ENCODE results near the gene FZR1. TPM values are rescaled to one million over a fixed set of nuclear protein-coding genes. Genes with fewer than 3 reads are reported as not detected.

FZR1 gene
- polyA plus RNA-seq, 2 of the 4 experiments (the other 2 are of a cell fraction): 13.9 to 18.1 TPM

DNA sequence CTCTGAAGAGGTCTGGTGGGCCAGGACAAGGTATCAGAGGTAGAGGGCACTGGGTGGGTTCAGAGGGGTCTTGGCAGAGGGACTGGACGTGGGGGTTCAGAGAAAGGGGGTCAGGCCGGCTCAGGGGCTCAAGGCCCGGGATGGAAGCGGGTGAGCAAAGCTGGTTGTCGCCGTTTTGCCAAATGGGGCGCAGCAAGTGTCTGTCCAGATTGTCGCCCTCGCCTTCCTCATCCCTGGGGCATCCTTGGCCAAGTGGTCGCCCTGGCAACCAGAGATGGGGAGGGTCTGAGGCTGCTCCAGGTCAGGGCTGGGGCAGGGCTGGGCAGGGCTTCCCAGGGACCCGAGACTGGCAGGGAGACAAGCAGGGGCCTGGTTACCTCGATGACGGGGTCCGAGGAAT, 12.5 kb upstream of the FZR1 start:
- CTCF ChIA-PET: interaction anchor here (2.3 to 5.0 kb wide), 2 partner anchors 9 to 20 kb away, joined by 10 to 27 read pairs; no protein-coding TSS in a partner anchor
- Histone ChIP-seq H3K27ac (no peak overlapping the region), H3K4me2 (no peak overlapping the region), H3K9me3 (no peaks in the 10 kb centered on the region), H3K4me3 (no peak overlapping the region), H3K4me1 (no peaks in the 10 kb centered on the region)
- ATAC-seq: peak in 1 of 2 experiments; percentile 36; a peak in 1 of 6 replicates
- no peak for FAIRE-seq
- 93% methylated on average over 7 of the region's 14 CpGs for WGBS (ENCODE audit: missing lambda C conversion rate)
- POLR2A ChIA-PET: no interaction called here
- TF ChIP-seq RCOR1 (IDR thresholded peaks at IDR 0.05; ENCODE audit: low read depth, low read length) (no peak), ESRRA (IDR thresholded peaks at IDR 0.05; ENCODE audit: borderline replicate concordance, low read length) (no peak), CBX8 (IDR thresholded peaks at IDR 0.05) (no peak), ZSCAN20 (CRISPR knock-in tag; IDR thresholded peaks at IDR 0.05) (no peak), TP53 (CRISPR knock-in tag; IDR thresholded peaks at IDR 0.05) (no peak), RARB (CRISPR knock-in tag; IDR thresholded peaks at IDR 0.05) (no peak), FOSB (CRISPR knock-in tag; IDR thresholded peaks at IDR 0.05) (no peak), FOSL2 (IDR thresholded peaks at IDR 0.05) (no peak), FOSL2 (CRISPR knock-in tag; IDR thresholded peaks at IDR 0.05) (no peak), NFE2L2 (conservative IDR thresholded peaks at IDR 0.05; ENCODE audit: low read length) (no peak), CEBPB (IDR thresholded peaks at IDR 0.05) (no peak)
- TF ChIP-seq, protein P1, sequence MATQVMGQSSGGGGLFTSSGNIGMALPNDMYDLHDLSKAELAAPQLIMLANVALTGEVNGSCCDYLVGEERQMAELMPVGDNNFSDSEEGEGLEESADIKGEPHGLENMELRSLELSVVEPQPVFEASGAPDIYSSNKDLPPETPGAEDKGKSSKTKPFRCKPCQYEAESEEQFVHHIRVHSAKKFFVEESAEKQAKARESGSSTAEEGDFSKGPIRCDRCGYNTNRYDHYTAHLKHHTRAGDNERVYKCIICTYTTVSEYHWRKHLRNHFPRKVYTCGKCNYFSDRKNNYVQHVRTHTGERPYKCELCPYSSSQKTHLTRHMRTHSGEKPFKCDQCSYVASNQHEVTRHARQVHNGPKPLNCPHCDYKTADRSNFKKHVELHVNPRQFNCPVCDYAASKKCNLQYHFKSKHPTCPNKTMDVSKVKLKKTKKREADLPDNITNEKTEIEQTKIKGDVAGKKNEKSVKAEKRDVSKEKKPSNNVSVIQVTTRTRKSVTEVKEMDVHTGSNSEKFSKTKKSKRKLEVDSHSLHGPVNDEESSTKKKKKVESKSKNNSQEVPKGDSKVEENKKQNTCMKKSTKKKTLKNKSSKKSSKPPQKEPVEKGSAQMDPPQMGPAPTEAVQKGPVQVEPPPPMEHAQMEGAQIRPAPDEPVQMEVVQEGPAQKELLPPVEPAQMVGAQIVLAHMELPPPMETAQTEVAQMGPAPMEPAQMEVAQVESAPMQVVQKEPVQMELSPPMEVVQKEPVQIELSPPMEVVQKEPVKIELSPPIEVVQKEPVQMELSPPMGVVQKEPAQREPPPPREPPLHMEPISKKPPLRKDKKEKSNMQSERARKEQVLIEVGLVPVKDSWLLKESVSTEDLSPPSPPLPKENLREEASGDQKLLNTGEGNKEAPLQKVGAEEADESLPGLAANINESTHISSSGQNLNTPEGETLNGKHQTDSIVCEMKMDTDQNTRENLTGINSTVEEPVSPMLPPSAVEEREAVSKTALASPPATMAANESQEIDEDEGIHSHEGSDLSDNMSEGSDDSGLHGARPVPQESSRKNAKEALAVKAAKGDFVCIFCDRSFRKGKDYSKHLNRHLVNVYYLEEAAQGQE (IDR thresholded peaks at IDR 0.05): no peak
- TF ChIP-seq, protein P2, sequence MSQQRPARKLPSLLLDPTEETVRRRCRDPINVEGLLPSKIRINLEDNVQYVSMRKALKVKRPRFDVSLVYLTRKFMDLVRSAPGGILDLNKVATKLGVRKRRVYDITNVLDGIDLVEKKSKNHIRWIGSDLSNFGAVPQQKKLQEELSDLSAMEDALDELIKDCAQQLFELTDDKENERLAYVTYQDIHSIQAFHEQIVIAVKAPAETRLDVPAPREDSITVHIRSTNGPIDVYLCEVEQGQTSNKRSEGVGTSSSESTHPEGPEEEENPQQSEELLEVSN (IDR thresholded peaks at IDR 0.05; ENCODE audit: borderline replicate concordance, low read depth): no peak
- DNase-seq (ENCODE audit: low read depth in 1 of 2, low spot score in 1 of 2): no peak

DNA sequence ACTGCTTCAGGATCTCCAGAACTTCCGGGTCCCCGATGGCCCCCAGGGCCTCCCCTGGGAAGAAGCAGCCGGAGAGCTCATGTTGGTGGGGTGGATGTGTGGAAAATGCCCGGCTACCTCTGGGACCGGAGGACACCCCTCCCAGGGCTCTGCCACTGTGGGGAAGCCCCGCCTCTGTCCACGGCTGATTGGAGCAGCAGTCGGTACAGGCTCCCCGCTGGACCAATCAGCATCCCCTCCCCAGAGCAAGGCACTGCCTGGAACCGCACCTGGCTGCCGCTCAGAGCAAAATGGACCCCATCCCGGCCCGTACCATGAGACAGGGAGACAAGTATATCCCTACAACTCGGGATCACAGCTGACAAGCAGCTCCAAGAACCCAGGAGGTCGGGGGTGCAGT, 12.1 kb upstream of the FZR1 start:
- Histone ChIP-seq H3K4me2 (no peak overlapping the region), H3K27ac (no peak overlapping the region), H3K4me1 (peaks cover 1% of the 10 kb centered on the region; the same call in 1 of the 3 replicates), H3K4me3 (no peak overlapping the region), H3K9me3 (no peaks in the 10 kb centered on the region)
- ChIA-PET POLR2A (no interaction called here), CTCF (interaction anchor here (1.1 to 5.0 kb wide), 4 partner anchors 9 to 168 kb away, joined by 4 to 27 read pairs (median 8); no protein-coding TSS in a partner anchor)
- DNase-seq (ENCODE audit: low read depth in 1 of 2, low spot score in 1 of 2): peak in 1 of 2 experiments; percentile 80
- WGBS (ENCODE audit: missing lambda C conversion rate): 87% methylated on average over 8 of the region's 15 CpGs
- ATAC-seq: peak; percentile 83 to 93
- no peak for FAIRE-seq
- TF ChIP-seq FOSB (CRISPR knock-in tag; IDR thresholded peaks at IDR 0.05) (no peak), POLR2A (IDR thresholded peaks at IDR 0.05; ENCODE audit: low read length) (no peak), MAFK (IDR thresholded peaks at IDR 0.05; ENCODE audit: partially characterized antibody) (no peak), HEYL (CRISPR knock-in tag; IDR thresholded peaks at IDR 0.05) (no peak), RNF2 (IDR thresholded peaks at IDR 0.05; ENCODE audit: borderline replicate concordance, low read depth) (no peak), GATA3 (IDR thresholded peaks at IDR 0.05; ENCODE audit: borderline replicate concordance) (no peak), KDM1A (IDR thresholded peaks at IDR 0.05; ENCODE audit: low read depth) (no peak), SMC3 (IDR thresholded peaks at IDR 0.05) (no peak), JUN (IDR thresholded peaks at IDR 0.05) (no peak), ZSCAN20 (CRISPR knock-in tag; IDR thresholded peaks at IDR 0.05) (no peak), PHF8 (IDR thresholded peaks at IDR 0.05; ENCODE audit: borderline replicate concordance, low read depth) (no peak), TFCP2L1 (CRISPR knock-in tag; IDR thresholded peaks at IDR 0.05) (no peak)
- TF ChIP-seq, protein P3, sequence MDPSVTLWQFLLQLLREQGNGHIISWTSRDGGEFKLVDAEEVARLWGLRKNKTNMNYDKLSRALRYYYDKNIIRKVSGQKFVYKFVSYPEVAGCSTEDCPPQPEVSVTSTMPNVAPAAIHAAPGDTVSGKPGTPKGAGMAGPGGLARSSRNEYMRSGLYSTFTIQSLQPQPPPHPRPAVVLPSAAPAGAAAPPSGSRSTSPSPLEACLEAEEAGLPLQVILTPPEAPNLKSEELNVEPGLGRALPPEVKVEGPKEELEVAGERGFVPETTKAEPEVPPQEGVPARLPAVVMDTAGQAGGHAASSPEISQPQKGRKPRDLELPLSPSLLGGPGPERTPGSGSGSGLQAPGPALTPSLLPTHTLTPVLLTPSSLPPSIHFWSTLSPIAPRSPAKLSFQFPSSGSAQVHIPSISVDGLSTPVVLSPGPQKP (IDR thresholded peaks at IDR 0.05; ENCODE audit: low read depth, low read length): no peak
- TF ChIP-seq, protein P4, sequence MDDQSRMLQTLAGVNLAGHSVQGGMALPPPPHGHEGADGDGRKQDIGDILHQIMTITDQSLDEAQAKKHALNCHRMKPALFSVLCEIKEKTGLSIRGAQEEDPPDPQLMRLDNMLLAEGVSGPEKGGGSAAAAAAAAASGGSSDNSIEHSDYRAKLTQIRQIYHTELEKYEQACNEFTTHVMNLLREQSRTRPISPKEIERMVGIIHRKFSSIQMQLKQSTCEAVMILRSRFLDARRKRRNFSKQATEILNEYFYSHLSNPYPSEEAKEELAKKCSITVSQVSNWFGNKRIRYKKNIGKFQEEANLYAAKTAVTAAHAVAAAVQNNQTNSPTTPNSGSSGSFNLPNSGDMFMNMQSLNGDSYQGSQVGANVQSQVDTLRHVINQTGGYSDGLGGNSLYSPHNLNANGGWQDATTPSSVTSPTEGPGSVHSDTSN (IDR thresholded peaks at IDR 0.05): no peak
- TF ChIP-seq, protein P5, sequence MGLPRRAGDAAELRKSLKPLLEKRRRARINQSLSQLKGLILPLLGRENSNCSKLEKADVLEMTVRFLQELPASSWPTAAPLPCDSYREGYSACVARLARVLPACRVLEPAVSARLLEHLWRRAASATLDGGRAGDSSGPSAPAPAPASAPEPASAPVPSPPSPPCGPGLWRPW (IDR thresholded peaks at IDR 0.05): no peak
- TF ChIP-seq, protein P6, sequence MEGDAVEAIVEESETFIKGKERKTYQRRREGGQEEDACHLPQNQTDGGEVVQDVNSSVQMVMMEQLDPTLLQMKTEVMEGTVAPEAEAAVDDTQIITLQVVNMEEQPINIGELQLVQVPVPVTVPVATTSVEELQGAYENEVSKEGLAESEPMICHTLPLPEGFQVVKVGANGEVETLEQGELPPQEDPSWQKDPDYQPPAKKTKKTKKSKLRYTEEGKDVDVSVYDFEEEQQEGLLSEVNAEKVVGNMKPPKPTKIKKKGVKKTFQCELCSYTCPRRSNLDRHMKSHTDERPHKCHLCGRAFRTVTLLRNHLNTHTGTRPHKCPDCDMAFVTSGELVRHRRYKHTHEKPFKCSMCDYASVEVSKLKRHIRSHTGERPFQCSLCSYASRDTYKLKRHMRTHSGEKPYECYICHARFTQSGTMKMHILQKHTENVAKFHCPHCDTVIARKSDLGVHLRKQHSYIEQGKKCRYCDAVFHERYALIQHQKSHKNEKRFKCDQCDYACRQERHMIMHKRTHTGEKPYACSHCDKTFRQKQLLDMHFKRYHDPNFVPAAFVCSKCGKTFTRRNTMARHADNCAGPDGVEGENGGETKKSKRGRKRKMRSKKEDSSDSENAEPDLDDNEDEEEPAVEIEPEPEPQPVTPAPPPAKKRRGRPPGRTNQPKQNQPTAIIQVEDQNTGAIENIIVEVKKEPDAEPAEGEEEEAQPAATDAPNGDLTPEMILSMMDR (IDR thresholded peaks at IDR 0.05): no peak
- TF ChIP-seq, protein P1 (IDR thresholded peaks at IDR 0.05): no peak

All from A549 (cell line).